IgD-negative memory B cell (primary cell): ENCODE data around the gene LHFPL6. TPM values are rescaled to one million over a fixed set of nuclear protein-coding genes. Genes with fewer than 3 reads are reported as not detected.

Experiments used
- H3K27ac Mint-ChIP-seq, 3 donors: one replicate each; pipeline ENCODE4 v1.8.0; 2020 to 2022; ENCODE audit warnings: mild to moderate bottlenecking in 3 of 3, mixed read lengths in 3 of 3, moderate library complexity in 1 of 3
- H3K27me3 Mint-ChIP-seq: one replicate; pipeline ENCODE4 v1.8.0; 2021; ENCODE audit warnings: mixed read lengths
- H3K36me3 Mint-ChIP-seq: one replicate; pipeline ENCODE4 v1.8.0; 2020; ENCODE audit warnings: mild to moderate bottlenecking, mixed read lengths
- H3K4me1 Mint-ChIP-seq, 3 donors: one replicate each; pipeline ENCODE4 v1.8.0; 2020 to 2022; ENCODE audit warnings: mixed read lengths in 3 of 3, mild to moderate bottlenecking in 1 of 3
- H3K4me3 Mint-ChIP-seq, 4 donors: one replicate each; pipeline ENCODE4 v1.8.0; 2020 to 2022; ENCODE audit warnings: mild to moderate bottlenecking in 4 of 4, mixed read lengths in 4 of 4, moderate library complexity in 3 of 4
- H3K9me3 Mint-ChIP-seq, 3 donors: one replicate each; pipeline ENCODE4 v1.8.0; 2020 to 2021; ENCODE audit warnings: mixed read lengths in 3 of 3, mild to moderate bottlenecking in 1 of 3
- polyA plus RNA-seq: library from polyadenylated mRNA; unstranded; fragments of 300-500 nt; fragmentation: Illumina TruSeq; gene quantifications from one replicate; pipeline ENCODE4 v1.2.3, GENCODE V29; 2021

The LHFPL6 gene
- polyA plus RNA-seq, 1 donor from 2014 or later: not detected

- Mint-ChIP-seq H3K36me3 (no peaks in the 10 kb centered on the region), H3K27ac (no peak overlapping the region), H3K4me3 (no peak overlapping the region), H3K9me3 (no peaks in the 10 kb centered on the region), H3K27me3 (peaks cover 1% of the 10 kb centered on the region), H3K4me1 (no peaks in the 10 kb centered on the region)
Observed at GRCh38 chr13:39578821-39579291, 24.1 kb downstream of the LHFPL6 start.

DNA sequence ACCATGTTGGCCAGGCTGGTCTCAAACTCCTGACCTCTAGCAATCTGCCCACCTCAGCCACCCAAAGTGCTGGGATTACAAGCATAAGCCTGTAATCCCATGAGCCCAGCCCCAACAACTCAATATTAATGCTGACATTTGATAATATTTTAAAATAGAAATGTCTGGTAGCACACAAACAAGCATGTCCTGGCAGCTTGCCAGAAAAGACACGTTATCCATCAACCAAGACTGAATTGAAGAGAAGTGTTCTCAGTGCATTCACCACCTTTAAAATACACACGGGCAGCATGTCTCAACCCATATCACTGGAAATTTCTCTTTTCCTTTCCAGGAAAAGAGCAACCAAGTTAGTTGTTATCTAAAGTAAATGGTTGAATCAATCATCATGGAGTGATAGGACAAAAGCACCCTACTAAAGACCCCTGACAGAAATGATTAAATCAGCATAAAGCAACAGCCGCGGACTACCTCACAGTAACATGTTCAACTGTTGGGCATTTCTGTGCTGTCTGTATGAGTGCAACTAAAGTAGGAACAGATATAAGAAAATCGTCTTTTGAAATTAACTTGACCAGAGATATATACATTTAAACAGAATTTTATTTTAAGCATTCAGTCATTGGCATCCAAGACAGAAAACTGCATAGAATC is 25.0 kb downstream of the LHFPL6 start:
- Mint-ChIP-seq H3K36me3 (no peaks in the 10 kb centered on the region), H3K27ac (no peak overlapping the region), H3K4me1 (no peaks in the 10 kb centered on the region), H3K9me3 (no peaks in the 10 kb centered on the region), H3K4me3 (no peak overlapping the region), H3K27me3 (peaks cover 1% of the 10 kb centered on the region)

- H3K36me3 Mint-ChIP-seq: no peaks in the 10 kb centered on the region
- no peak overlapping the region for H3K27ac Mint-ChIP-seq
- H3K27me3 Mint-ChIP-seq: peaks cover 1% of the 10 kb centered on the region
- no peaks in the 10 kb centered on the region for H3K4me1 Mint-ChIP-seq
- no peaks in the 10 kb centered on the region for H3K9me3 Mint-ChIP-seq
- no peak overlapping the region for H3K4me3 Mint-ChIP-seq
Observed at GRCh38 chr13:39577203-39577602, 25.8 kb downstream of the LHFPL6 start.

GRCh38 chr13:39575641-39576238 is 27.3 kb downstream of the LHFPL6 start:
- H3K9me3 Mint-ChIP-seq: no peaks in the 10 kb centered on the region
- H3K27me3 Mint-ChIP-seq: peaks cover 1% of the 10 kb centered on the region
- no peaks in the 10 kb centered on the region for H3K36me3 Mint-ChIP-seq
- H3K4me3 Mint-ChIP-seq: no peak overlapping the region
- peak overlapping the region in 1 of 3 donors; percentile 1 for H3K27ac Mint-ChIP-seq
- no peaks in the 10 kb centered on the region for H3K4me1 Mint-ChIP-seq

DNA sequence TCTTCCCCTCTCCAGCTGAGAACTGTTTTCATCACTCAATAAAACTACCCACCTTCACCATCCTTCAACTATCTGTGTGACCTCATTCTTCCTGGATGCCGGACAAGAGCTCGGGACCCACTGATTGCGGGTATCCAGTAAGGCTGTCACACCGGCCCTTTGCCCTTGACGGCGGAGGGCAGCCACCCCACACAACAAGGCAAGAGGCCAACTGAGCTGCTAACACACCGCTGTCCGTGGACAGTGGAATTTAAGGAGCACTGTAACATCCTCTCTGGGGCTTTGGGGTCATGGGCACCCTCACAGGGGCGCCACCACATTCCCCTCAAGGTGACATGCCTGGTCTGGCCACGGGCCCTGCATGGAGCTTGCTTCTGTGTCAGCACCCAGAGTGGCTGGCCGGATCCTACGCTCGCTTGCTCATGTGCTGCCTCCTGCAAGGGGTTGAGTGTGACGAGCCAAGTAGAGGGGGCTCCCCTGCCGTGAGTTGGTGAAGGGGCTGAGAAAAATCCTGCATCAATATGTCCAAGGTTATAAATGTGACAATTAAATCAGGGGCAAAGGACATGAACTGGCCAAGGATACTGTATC is 31.4 kb downstream of the LHFPL6 start:
- Mint-ChIP-seq H3K27ac (no peak overlapping the region), H3K4me1 (no peaks in the 10 kb centered on the region), H3K4me3 (no peak overlapping the region)

GRCh38 chr13:39567569-39567968 is 35.4 kb downstream of the LHFPL6 start:
- Mint-ChIP-seq H3K27ac (no peak overlapping the region), H3K27me3 (no peaks in the 10 kb centered on the region), H3K4me3 (peak overlapping the region in 1 of 4 donors; percentile 2)

More for the DNA sequence above, 31.4 kb downstream of the LHFPL6 start:
- H3K27me3 Mint-ChIP-seq: no peaks in the 10 kb centered on the region
- no peaks in the 10 kb centered on the region for H3K36me3 Mint-ChIP-seq
- H3K9me3 Mint-ChIP-seq: no peaks in the 10 kb centered on the region

DNA sequence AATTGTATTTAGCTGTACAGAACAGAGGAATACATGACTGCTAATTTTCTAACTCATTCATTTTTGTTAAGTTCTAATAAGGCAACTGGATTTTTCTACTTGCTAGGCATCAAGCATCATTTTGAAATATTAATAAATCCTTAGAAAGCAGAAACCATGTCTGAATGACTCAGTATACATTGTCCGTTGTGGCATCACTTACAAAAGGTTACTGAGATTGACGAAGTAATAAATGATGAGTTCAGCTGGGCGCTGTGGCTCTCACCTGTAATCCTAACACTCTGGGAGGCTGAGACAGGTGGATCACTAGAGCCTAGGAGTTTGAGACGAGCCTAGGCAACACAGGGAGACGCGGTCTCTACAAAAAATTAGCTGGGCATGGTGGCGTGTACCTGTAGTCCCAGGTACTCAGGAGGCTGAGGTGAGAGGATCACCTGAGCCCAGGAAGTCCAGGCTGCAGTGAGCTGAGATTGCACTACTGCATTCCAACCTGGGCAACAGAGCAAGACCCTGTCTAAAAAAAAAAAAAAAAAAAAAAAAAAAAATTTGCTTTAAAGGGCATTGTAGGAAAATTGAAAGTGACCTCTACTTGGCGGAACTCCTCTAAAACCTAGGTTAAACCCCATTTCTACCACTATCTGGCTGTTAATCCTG is 36.6 kb downstream of the LHFPL6 start:
- Mint-ChIP-seq H3K27me3 (no peaks in the 10 kb centered on the region), H3K27ac (no peak overlapping the region)

More at GRCh38 chr13:39567569-39567968, 35.4 kb downstream of the LHFPL6 start:
- Mint-ChIP-seq H3K9me3 (no peaks in the 10 kb centered on the region), H3K36me3 (no peaks in the 10 kb centered on the region), H3K4me1 (no peaks in the 10 kb centered on the region)

GRCh38 chr13:39565036-39565949 is 37.7 kb downstream of the LHFPL6 start:
- no peaks in the 10 kb centered on the region for H3K4me1 Mint-ChIP-seq
- H3K36me3 Mint-ChIP-seq: no peaks in the 10 kb centered on the region
- no peaks in the 10 kb centered on the region for H3K9me3 Mint-ChIP-seq
- H3K4me3 Mint-ChIP-seq: no peak overlapping the region
- no peak overlapping the region for H3K27ac Mint-ChIP-seq
- peaks cover 4% of the 10 kb centered on the region for H3K27me3 Mint-ChIP-seq

More for the DNA sequence above, 36.6 kb downstream of the LHFPL6 start:
- no peaks in the 10 kb centered on the region for H3K4me1 Mint-ChIP-seq
- H3K36me3 Mint-ChIP-seq: no peaks in the 10 kb centered on the region
- H3K9me3 Mint-ChIP-seq: no peaks in the 10 kb centered on the region
- H3K4me3 Mint-ChIP-seq: no peak overlapping the region

DNA sequence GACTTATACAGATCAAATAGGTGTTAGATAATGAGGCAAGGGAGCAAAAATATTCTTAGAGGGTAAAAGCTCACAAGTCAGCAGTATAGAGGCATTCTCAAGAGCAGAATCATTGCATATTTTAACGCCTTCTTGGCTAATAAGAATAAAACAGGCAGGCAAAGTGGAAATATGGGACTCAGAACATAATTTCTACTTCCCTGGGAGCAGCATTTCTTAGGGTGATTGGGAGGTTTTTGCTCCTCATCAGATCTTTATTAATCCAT is 39.6 kb downstream of the LHFPL6 start:
- no peak overlapping the region for H3K4me3 Mint-ChIP-seq

GRCh38 chr13:39561971-39562370 is 41.0 kb downstream of the LHFPL6 start:
- H3K4me1 Mint-ChIP-seq: no peaks in the 10 kb centered on the region
- no peaks in the 10 kb centered on the region for H3K36me3 Mint-ChIP-seq
- H3K27ac Mint-ChIP-seq: no peak overlapping the region
- H3K27me3 Mint-ChIP-seq: peaks cover 4% of the 10 kb centered on the region
- H3K4me3 Mint-ChIP-seq: no peak overlapping the region
- H3K9me3 Mint-ChIP-seq: no peaks in the 10 kb centered on the region

More for the DNA sequence above, 39.6 kb downstream of the LHFPL6 start:
- Mint-ChIP-seq H3K27me3 (peaks cover 4% of the 10 kb centered on the region), H3K9me3 (no peaks in the 10 kb centered on the region), H3K4me1 (no peaks in the 10 kb centered on the region), H3K27ac (no peak overlapping the region), H3K36me3 (no peaks in the 10 kb centered on the region)

DNA sequence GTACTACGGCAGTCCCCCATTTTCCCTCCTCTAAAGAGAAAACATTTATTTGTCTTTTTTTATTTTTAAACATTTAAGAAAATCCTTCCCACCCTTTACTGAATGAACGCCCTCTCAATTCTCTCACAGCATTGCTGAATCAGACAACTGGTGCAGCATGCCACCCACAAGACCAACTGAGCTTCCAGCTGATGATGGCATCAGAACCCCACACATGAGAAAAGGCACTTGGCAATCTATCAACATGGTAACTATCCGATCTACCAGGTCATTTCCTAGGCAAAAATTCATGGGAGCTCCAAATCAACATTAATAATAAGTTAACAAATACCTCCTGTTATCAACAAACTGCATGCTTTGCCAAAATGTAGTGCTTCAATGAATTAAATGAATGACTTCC is 43.1 kb downstream of the LHFPL6 start:
- Mint-ChIP-seq H3K27me3 (peaks cover 4% of the 10 kb centered on the region), H3K27ac (no peak overlapping the region), H3K4me3 (no peak overlapping the region), H3K36me3 (no peaks in the 10 kb centered on the region), H3K4me1 (no peaks in the 10 kb centered on the region), H3K9me3 (no peaks in the 10 kb centered on the region)

- H3K27me3 Mint-ChIP-seq: peaks cover 4% of the 10 kb centered on the region
- no peaks in the 10 kb centered on the region for H3K9me3 Mint-ChIP-seq
- H3K4me3 Mint-ChIP-seq: no peak overlapping the region
- no peaks in the 10 kb centered on the region for H3K4me1 Mint-ChIP-seq
- no peak overlapping the region for H3K27ac Mint-ChIP-seq
- no peaks in the 10 kb centered on the region for H3K36me3 Mint-ChIP-seq
Observed at GRCh38 chr13:39557285-39557955, 45.6 kb downstream of the LHFPL6 start.

- peaks cover 4% of the 10 kb centered on the region for H3K27me3 Mint-ChIP-seq
- H3K36me3 Mint-ChIP-seq: no peaks in the 10 kb centered on the region
- H3K27ac Mint-ChIP-seq: no peak overlapping the region
- no peaks in the 10 kb centered on the region for H3K4me1 Mint-ChIP-seq
- no peak overlapping the region for H3K4me3 Mint-ChIP-seq
- H3K9me3 Mint-ChIP-seq: no peaks in the 10 kb centered on the region
Observed at GRCh38 chr13:39556866-39557265, 46.1 kb downstream of the LHFPL6 start.

GRCh38 chr13:39554371-39554770 is 48.6 kb downstream of the LHFPL6 start:
- Mint-ChIP-seq H3K4me3 (no peak overlapping the region), H3K9me3 (peaks cover 0 to 6% (median 1%) of the 10 kb centered on the region in 3 donors), H3K36me3 (no peaks in the 10 kb centered on the region), H3K4me1 (no peaks in the 10 kb centered on the region), H3K27ac (no peak overlapping the region), H3K27me3 (no peaks in the 10 kb centered on the region)
